Activated CD8-positive, alpha-beta T cell treated with anti-CD3 and anti-CD28 coated beads, Interleukin-2, amount 10 ng/mL, durations not matched to agents 7 days and 5 days (primary cell): Measurements from ENCODE around the gene CLRN3. TPM values are rescaled to one million over a fixed set of nuclear protein-coding genes. Genes with fewer than 3 reads are reported as not detected.

Experiments
- ATAC-seq: fragments of 150-1000 bp; cut with Tn5 transposase; one replicate; pipeline ENCODE4 v1.10.0; 2021; ENCODE audit warnings: moderate library complexity
- CTCF ChIA-PET: fragments of 350-600 bp; sonication (Branson Sonifier 250); formaldehyde crosslinking; loops from one replicate; lab custom pipeline; 2021; ENCODE audit warnings: antibody characterized with exemption; lab: Charles Lee
- POLR2A ChIA-PET: fragments of 350-600 bp; sonication (Branson Sonifier 250); formaldehyde crosslinking; loops from one replicate; lab custom pipeline; 2021; ENCODE audit warnings: antibody characterized with exemption; lab: Charles Lee
- DNase-seq: peaks from one replicate; pipeline ENCODE4 v3.0.0-alpha.2; 2020
- H3K27ac Mint-ChIP-seq: one replicate; pipeline ENCODE4 v1.8.0; 2021; ENCODE audit warnings: mild to moderate bottlenecking, mixed read lengths
- H3K27me3 Mint-ChIP-seq: one replicate; pipeline ENCODE4 v1.8.0; 2021; ENCODE audit warnings: low read depth, mixed read lengths
- H3K36me3 Mint-ChIP-seq: one replicate; pipeline ENCODE4 v1.8.0; 2021; ENCODE audit warnings: low read depth, mixed read lengths
- H3K4me1 Mint-ChIP-seq: one replicate; pipeline ENCODE4 v1.8.0; 2021; ENCODE audit warnings: low read depth, mixed read lengths
- H3K4me3 Mint-ChIP-seq: one replicate; pipeline ENCODE4 v1.8.0; 2021; ENCODE audit warnings: mild to moderate bottlenecking, mixed read lengths
- H3K9me3 Mint-ChIP-seq: one replicate; pipeline ENCODE4 v1.8.0; 2022; ENCODE audit warnings: mixed read lengths; ENCODE audit not compliant: insufficient read depth
- total RNA-seq, 2 experiments: library from RNA; stranded (reverse); gene quantifications; one replicate each; pipeline ENCODE4 v1.2.3, GENCODE V29; 2021

Gene CLRN3
- total RNA-seq, 2 experiments from 2014 or later: not detected

DNA sequence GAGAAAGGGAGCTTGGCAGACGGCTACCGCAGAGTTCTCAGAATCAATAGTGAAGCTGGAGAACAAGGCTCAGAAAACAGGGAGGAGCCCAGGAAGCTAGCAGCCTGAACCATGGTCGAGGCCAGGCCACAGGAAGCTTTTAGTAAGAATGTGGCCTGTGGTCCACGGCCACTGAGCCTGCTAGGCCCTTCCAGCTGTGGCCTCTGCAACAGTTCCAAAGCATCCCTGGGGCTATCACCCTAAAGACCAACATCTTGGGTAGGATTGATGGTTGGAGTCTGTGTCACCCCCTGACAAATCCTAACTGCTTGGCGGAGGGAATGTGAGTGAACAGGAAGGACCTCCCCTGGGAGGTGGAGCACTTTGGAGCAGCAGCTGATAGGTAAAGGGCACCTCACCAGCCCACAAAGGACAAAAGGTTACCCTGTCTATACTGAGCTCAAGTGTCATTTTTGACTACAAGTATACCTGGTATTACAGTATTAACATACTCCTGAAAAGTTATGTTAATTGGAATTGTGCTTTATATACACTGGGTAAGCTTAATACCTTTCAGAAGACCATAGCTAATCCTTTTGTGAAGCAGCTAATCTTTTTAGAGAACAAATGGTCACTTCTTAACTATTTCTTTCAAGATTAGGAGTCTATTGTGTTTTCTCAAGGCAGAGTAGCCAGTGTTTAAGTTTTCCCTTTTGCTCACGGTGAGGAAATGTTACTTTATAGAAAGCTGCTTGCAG is 32.9 kb upstream of the CLRN3 start:
- ATAC-seq: no peak
- DNase-seq: no peak

DNA sequence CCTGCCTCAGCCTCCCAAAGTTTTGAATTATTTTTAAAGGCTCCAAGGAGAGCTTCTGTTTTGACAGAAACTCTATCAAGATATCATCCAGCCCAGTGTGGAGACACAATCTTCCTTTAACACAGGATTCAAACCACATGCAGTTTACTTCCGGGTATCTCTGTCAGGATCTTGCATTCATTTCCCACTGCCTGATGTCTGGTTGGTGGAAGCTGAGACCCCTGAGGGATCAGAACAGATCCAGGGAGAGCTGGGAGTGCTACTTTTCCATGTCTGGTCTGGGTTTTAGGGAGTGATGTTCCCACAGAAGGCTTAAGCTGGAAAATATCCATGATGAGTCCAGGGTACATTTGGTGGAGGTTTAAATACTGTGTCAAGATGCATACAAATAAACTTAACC is 30.9 kb upstream of the CLRN3 start:
- H3K27ac Mint-ChIP-seq: no peak overlapping the region
- ATAC-seq (no peak), DNase-seq (no peak)
- ChIA-PET POLR2A (no interaction called here), CTCF (interaction anchor here (1.2 kb wide), 1 partner anchor 17 kb away, joined by 3 read pairs; the partner anchor contains the start of gene PTPRE)
- peaks cover 17% of the 10 kb centered on the region for H3K4me1 Mint-ChIP-seq
- no peaks in the 10 kb centered on the region for H3K27me3 Mint-ChIP-seq
- H3K9me3 Mint-ChIP-seq: no peaks in the 10 kb centered on the region
- H3K36me3 Mint-ChIP-seq: no peaks in the 10 kb centered on the region
- no peak overlapping the region for H3K4me3 Mint-ChIP-seq

More for the DNA sequence above, 32.9 kb upstream of the CLRN3 start:
- ChIA-PET CTCF (interaction anchor here (1.6 kb wide), 2 partner anchors 86 to 144 kb away, joined by 3 to 4 read pairs; no protein-coding TSS in a partner anchor), POLR2A (no interaction called here)
- H3K27me3 Mint-ChIP-seq: no peaks in the 10 kb centered on the region
- no peaks in the 10 kb centered on the region for H3K36me3 Mint-ChIP-seq
- no peak overlapping the region for H3K27ac Mint-ChIP-seq
- no peak overlapping the region for H3K4me3 Mint-ChIP-seq
- no peaks in the 10 kb centered on the region for H3K9me3 Mint-ChIP-seq
- H3K4me1 Mint-ChIP-seq: peaks cover 8% of the 10 kb centered on the region

DNA sequence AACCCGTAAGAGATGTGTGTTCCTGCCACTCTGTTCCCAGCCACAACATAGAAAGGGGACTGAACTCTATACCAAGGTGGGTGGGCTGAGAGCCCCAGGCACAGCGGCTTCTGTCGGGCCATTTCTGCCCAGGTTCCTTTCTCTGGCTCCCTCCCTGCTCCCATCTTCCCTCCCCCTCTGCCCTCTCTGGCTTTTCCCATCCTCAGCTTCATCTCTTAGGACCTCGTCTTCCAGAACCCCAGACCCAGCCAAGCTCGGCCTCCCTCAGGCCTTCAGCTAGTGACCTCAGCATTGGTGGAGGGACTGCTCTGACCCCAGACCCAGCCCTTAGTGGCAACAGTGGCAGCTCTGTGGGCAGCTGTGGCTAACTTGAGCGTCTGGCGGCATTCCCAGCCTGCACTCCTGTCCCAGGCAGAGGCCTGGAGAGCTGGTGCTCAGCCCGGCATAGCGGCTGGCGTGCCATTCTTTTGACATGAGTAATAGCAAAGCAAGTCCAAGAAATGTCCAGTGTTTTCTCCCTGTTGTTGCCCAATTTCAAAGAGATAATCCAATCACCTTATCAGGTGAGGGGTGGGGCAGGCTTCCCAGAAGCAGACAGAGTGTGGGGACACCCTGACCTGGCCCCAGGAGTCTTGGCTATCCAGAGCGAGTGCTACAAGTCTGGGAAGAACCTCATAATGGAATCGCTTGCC is 30.1 kb upstream of the CLRN3 start:
- ChIA-PET CTCF (no interaction called here), POLR2A (no interaction called here)
- H3K4me3 Mint-ChIP-seq: no peak overlapping the region
- H3K27me3 Mint-ChIP-seq: no peaks in the 10 kb centered on the region
- H3K27ac Mint-ChIP-seq: no peak overlapping the region
- no peaks in the 10 kb centered on the region for H3K36me3 Mint-ChIP-seq
- DNase-seq: no peak
- no peaks in the 10 kb centered on the region for H3K9me3 Mint-ChIP-seq
- ATAC-seq: no peak
- peaks cover 17% of the 10 kb centered on the region for H3K4me1 Mint-ChIP-seq

DNA sequence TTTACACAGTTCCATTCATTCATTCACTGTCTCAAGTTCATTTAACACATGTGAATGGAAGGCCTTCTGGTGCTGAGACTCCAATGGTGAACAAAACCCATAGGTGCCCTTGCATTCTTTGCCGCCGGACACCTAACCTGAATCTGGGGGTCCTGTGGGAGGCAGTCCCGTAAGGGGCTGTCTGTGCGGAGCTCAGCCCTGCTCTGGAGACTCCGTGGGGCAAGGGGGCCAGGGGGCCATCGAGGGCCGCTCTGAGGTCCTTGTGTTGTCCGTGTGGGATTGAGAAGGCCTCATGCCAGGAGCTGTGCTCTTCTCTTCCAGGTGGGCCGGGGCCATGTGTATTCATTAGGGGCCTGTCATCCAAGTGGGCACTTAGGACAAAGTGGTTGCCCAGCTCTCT is 29.5 kb upstream of the CLRN3 start:
- DNase-seq (no peak), ATAC-seq (no peak)
- no peak overlapping the region for H3K27ac Mint-ChIP-seq
- POLR2A ChIA-PET: no interaction called here
- H3K4me1 Mint-ChIP-seq: peaks cover 17% of the 10 kb centered on the region
- H3K36me3 Mint-ChIP-seq: no peaks in the 10 kb centered on the region
- CTCF ChIA-PET: no interaction called here
- H3K27me3 Mint-ChIP-seq: no peaks in the 10 kb centered on the region
- H3K9me3 Mint-ChIP-seq: no peaks in the 10 kb centered on the region
- no peak overlapping the region for H3K4me3 Mint-ChIP-seq

DNA sequence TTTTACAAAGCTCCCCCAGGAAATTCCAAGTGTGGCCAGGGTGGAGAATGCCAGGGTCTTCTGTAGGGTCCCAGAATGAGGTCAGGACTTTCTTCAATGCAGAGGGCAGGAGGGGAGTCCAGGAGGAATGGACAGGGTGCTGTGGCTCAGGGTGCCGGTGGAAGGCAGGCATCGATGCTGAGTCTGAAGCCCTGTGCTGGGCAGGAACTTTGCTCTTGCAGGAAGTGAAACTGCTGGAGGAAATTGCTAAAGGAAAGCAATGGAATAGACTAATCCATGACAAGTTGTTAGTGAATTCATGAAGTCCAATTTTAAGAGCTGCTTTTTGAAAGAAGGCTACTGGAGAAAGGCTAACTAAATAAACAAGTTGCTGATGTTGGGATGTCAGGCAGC is 29.0 kb upstream of the CLRN3 start:
- H3K4me3 Mint-ChIP-seq: no peak overlapping the region
- ATAC-seq: no peak
- no peak for DNase-seq
- no peaks in the 10 kb centered on the region for H3K27me3 Mint-ChIP-seq
- ChIA-PET CTCF (interaction anchor here (1.4 kb wide), 1 partner anchor 10 kb away, joined by 3 read pairs; no protein-coding TSS in a partner anchor), POLR2A (no interaction called here)
- H3K27ac Mint-ChIP-seq: no peak overlapping the region
- no peaks in the 10 kb centered on the region for H3K36me3 Mint-ChIP-seq
- H3K9me3 Mint-ChIP-seq: no peaks in the 10 kb centered on the region
- peaks cover 17% of the 10 kb centered on the region for H3K4me1 Mint-ChIP-seq

DNA sequence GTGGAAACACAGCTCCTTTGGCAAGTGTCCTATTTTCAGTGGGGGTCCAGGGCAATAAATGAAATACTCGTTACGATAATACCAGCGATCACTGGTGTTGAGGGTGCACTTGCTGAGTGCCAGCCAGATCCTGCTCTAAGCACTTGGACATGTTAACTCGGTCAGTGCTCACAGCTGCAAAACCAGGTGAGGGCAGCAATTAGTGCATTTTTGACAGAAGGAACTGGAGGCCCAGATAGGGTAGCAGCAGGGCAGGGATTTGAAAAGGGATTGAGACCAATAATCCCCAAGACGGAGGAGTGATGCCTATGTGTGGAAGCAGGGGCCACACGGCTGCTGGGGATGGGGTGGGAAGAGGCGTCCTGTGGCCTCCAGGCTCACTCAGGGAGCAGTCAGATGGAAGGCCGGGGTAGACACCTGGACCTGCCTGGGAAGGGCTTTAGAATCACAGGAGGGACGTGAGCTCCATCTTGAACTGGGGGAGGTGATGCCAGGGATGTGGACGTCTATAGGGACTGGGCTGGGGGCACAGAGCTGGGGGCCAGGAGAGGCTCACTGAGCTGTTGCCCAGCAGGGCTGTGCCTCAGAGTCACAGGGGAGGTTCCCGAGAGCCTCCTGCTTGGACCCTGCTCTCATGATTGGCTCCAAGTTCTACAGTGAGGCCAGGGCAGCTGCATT is 28.5 kb upstream of the CLRN3 start:
- Mint-ChIP-seq H3K4me3 (no peak overlapping the region), H3K27ac (no peak overlapping the region), H3K36me3 (no peaks in the 10 kb centered on the region), H3K9me3 (no peaks in the 10 kb centered on the region), H3K4me1 (peaks cover 17% of the 10 kb centered on the region), H3K27me3 (no peaks in the 10 kb centered on the region)
- ChIA-PET CTCF (interaction anchor here (1.0 to 1.4 kb wide), 2 partner anchors 10 to 22 kb away, joined by 3 read pairs; no protein-coding TSS in a partner anchor), POLR2A (no interaction called here)
- DNase-seq (no peak), ATAC-seq (no peak)

DNA sequence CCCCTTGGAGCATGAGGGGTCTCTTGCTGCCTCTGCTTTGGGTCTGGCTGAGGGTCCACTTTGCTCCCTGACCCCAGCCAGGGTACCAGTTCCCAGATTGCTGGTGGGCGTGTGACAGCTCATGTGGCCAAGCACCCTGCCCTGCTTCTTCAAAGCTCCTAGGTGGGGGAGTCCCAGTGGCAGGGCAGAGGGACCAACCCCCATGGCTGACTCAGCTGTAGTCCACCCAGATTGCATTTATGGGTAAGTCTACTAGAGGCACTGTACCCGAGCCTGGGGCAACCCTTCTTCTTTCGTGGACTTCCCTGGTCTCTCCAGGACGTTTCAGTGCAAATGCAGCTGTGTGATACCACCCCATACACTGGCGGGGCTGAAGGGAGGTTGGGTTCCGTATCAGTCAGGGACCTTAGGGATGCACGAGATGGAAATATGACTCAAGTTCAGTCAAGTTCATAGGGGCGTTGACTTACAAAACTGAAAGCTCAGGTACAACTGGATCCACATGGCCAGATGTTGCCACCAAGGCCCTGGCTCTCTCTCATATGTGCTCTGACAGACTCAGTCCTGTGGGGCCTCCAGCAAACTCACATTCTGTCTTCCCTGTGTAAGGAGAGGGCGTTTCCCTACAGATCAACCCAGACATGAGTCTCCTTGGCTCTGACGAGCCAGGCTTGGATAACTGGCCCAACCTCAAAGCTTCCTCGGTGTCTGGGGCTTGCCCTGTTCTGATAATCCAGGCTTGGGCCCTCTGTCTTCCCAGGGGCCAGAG is 27.7 kb upstream of the CLRN3 start:
- H3K4me1 Mint-ChIP-seq: peaks cover 15% of the 10 kb centered on the region
- CTCF ChIA-PET: interaction anchor here (1.0 to 1.4 kb wide), 2 partner anchors 9 to 21 kb away, joined by 3 read pairs; no protein-coding TSS in a partner anchor
- H3K9me3 Mint-ChIP-seq: no peaks in the 10 kb centered on the region
- no peak for ATAC-seq
- no peak for DNase-seq
- POLR2A ChIA-PET: no interaction called here
- no peak overlapping the region for H3K27ac Mint-ChIP-seq
- no peak overlapping the region for H3K4me3 Mint-ChIP-seq
- H3K36me3 Mint-ChIP-seq: no peaks in the 10 kb centered on the region
- H3K27me3 Mint-ChIP-seq: no peaks in the 10 kb centered on the region

DNA sequence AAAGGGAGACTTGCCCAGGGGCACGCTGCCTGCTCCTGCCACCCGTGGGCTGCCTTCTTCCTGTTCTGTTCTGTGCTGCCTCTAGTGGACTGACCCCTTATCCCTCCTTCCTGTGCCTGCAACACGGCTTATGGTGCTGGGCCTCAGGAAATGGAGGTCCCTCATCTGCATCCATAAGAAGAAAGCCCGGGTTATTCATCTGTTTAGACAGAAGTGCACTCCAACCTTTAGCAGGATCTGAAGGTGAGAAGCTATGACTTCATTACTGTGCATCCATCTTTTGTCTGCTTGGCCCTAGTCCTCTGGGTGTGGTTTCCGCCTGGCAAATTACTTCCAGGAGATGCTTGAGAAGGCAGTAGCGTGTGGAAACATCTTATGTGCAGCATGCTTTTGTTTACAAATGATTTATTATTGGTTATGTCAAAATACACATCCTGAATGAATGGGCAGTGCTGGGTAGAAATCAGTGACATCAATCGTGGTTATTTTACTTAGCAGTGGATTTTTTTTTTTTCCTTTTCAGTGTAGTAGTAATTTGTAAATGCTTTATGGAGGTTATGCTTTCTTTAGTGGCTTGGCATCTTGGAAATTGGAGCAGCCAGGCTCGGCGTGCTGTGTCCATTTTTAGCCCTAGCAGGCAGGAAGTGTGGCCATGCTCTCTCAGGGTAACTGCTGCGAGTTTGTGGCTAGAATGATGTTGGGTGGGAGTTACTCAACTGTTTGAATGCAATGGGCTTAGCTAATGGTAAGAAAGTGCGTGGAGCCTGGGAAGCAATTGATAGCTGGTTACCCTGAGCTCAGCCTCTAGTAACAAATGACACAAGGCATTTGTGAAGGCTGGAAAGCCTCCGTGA is 26.9 kb upstream of the CLRN3 start:
- no peak for ATAC-seq
- Mint-ChIP-seq H3K36me3 (no peaks in the 10 kb centered on the region), H3K27ac (no peak overlapping the region), H3K27me3 (no peaks in the 10 kb centered on the region), H3K4me1 (peaks cover 9% of the 10 kb centered on the region), H3K4me3 (no peak overlapping the region), H3K9me3 (no peaks in the 10 kb centered on the region)
- ChIA-PET CTCF (interaction anchor here (1.0 to 1.1 kb wide), 2 partner anchors 20 to 92 kb away, joined by 3 read pairs; no protein-coding TSS in a partner anchor), POLR2A (no interaction called here)
- DNase-seq: no peak

DNA sequence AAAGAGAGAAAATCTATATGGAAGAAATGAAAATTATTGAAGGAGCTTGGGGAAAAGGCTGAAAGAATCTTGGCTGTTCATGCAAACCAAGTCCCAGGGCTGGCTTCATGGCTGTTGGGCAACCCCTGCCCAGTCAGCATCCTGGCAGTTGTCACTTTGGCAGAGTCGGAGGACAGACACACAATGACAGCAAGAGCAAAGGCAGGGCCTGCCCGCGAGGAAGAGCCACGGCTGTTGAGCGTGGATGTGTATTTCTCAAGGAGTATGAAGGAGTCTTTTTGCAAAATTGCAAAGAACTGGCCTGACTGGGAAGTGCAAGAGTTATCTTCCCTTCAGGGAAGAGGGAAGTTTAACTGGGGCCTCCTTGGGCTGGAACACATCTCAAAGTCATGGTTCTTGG is 25.8 kb upstream of the CLRN3 start:
- ChIA-PET POLR2A (no interaction called here), CTCF (interaction anchor here (1.0 kb wide), 1 partner anchor 117 kb away, joined by 3 read pairs; no protein-coding TSS in a partner anchor)
- H3K36me3 Mint-ChIP-seq: no peaks in the 10 kb centered on the region
- DNase-seq (no peak), ATAC-seq (no peak)
- no peaks in the 10 kb centered on the region for H3K9me3 Mint-ChIP-seq
- H3K4me3 Mint-ChIP-seq: no peak overlapping the region
- no peak overlapping the region for H3K27ac Mint-ChIP-seq
- no peaks in the 10 kb centered on the region for H3K27me3 Mint-ChIP-seq
- H3K4me1 Mint-ChIP-seq: peaks cover 9% of the 10 kb centered on the region

DNA sequence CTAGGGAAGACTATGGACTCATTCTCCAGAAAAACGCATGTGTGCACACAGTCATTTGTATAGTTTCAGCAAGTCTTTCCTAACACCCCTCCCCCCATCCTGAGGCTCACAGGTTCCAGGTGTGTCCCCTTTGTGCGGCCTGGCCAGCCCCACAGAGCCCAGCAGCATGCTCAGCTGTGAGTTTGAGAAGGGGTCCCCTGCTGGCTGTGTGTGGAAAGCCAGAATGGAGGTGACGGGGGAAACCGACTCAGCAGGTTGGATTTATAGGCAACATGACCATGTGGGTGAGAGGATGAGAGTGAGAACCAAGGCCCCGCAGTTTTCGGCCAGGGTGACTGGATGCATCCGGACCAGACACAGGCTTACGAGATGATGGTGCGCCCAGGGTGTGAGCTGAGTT is 24.1 kb upstream of the CLRN3 start:
- H3K27ac Mint-ChIP-seq: no peak overlapping the region
- H3K4me3 Mint-ChIP-seq: no peak overlapping the region
- CTCF ChIA-PET: no interaction called here
- POLR2A ChIA-PET: no interaction called here
- H3K9me3 Mint-ChIP-seq: no peaks in the 10 kb centered on the region
- H3K36me3 Mint-ChIP-seq: no peaks in the 10 kb centered on the region
- no peaks in the 10 kb centered on the region for H3K27me3 Mint-ChIP-seq
- H3K4me1 Mint-ChIP-seq: peaks cover 9% of the 10 kb centered on the region
- DNase-seq (no peak), ATAC-seq (no peak)
